ENCODE results near the gene NSDHL. TPM values are rescaled to one million over a fixed set of nuclear protein-coding genes. Genes with fewer than 3 reads are reported as not detected.

Gene NSDHL
- total and polyA plus RNA-seq, 2 of the 4 experiments (the other 2 are of a cell fraction), result 22.8 to 26.0 TPM

DNA sequence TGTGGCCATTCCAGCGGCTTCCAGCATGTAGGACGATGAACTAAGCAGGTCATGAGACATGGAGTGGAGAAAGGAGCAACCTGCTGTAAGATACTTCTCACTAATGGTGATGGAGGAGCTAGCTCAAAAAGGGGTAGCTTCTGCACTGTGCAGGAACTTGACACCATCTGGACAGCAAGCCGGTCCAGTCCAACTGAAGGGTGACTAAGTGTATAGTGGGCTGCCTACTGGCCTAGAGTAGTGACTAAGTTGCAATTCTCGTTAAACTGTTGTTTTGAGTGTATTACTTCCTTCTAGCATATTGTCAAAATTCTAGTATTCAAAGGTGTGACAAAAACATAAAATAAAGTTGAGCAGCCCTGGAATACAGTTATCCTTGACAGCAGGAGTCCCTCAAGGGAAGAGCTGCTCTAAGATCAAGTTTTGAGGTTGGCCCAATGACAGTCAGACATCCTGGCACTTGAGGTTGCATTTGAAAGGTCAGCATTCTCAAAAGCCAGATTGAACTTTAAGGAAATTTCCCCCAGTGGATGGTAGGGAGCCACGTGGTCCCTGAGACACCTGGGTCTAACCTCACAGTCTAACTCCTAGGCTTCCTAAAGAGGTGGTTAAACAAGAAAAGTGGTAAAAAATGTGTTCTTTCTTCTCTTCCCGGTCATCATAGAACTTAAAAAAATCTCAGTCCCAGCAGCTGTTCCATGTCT, 8.3 kb upstream of the NSDHL start:
- peaks cover 4% of the 10 kb centered on the region; the same call in 1 of the 2 replicates for H3K4me1 ChIP-seq (ENCODE audit: control insufficient read depth, insufficient read depth, low read length)
- in situ Hi-C loops (cut with MboI; ENCODE audit: low sequenced_read_pairs), result loop anchor here (25.0 kb wide), 1 partner anchor 1660 kb away; no protein-coding TSS in a partner anchor
- dilution Hi-C loops (cut with HindIII; ENCODE audit: low sequenced_read_pairs, unreplicated experiment), result no loop called here
- intact Hi-C loops (cut with micrococcal nuclease), result no loop called here
- ATAC-seq (ENCODE audit: low read depth) (0 out of 2 replicates have a peak, but pooled peaks have one; percentile 24), DNase-seq (peak; percentile 48)
- no peak overlapping the region for H2AK5ac ChIP-seq (ENCODE audit: low read depth, low read length)
- WGBS, 2 experiments (ENCODE audit: extremely low coverage in 2 of 2, insufficient read length in 1 of 2), result 86% methylated on average over 1 of the region's 6 CpGs; no CpG with 5 or more reads in 1 of the 2 experiments
- H3K4me2 ChIP-seq (ENCODE audit: low read depth, low read length), result no peak overlapping the region
- H3K23ac ChIP-seq (ENCODE audit: low read depth, low read length), result no peak overlapping the region
- no peak overlapping the region for H2AFZ ChIP-seq (replicated peaks; ENCODE audit: low read length, poor library complexity)
- no peak overlapping the region for H3K56ac ChIP-seq (ENCODE audit: extremely low read depth, insufficient read depth, low read length)
- H3K4me3 ChIP-seq (ENCODE audit: insufficient read depth, low read depth, low read length), result no peak overlapping the region
- no peak overlapping the region for H3K27ac ChIP-seq (ENCODE audit: insufficient read depth, low read length)
- H3K9me3 ChIP-seq (ENCODE audit: control insufficient read depth, insufficient read depth, low read length), result no peaks in the 10 kb centered on the region
- H3K79me1 ChIP-seq (ENCODE audit: low read depth in 1 of 2, low read length in 2 of 2), result no peaks in the 10 kb centered on the region
- H3K18ac ChIP-seq (ENCODE audit: low read depth, low read length), result no peak overlapping the region
- ChIA-PET POLR2A (ENCODE audit: unreplicated experiment) (no interaction called here), CTCF (no interaction called here)
- no peak overlapping the region for H4K91ac ChIP-seq (ENCODE audit: insufficient read depth, low read depth, low read length)
- TF ChIP-seq RCOR1 (IDR thresholded peaks at IDR 0.05; ENCODE audit: insufficient replicate concordance, low read length) (no peak), SMC3 (IDR thresholded peaks at IDR 0.05; ENCODE audit: low read depth, low read length) (no peak), FOS (IDR thresholded peaks at IDR 0.05; ENCODE audit: low read depth, low read length) (no peak), POLR2A (IDR thresholded peaks at IDR 0.05; ENCODE audit: low read depth, low read length) (no peak), CEBPB (IDR thresholded peaks at IDR 0.05; ENCODE audit: low read depth, low read length) (no peak), MAZ (IDR thresholded peaks at IDR 0.05; ENCODE audit: borderline replicate concordance, low read depth, low read length) (no peak), NFE2L2 (IDR thresholded peaks at IDR 0.05; ENCODE audit: low read depth, low read length) (no peak), MAFK (IDR thresholded peaks at IDR 0.05; ENCODE audit: low read depth, low read length) (no peak), RAD21 (IDR thresholded peaks at IDR 0.05; ENCODE audit: low read length) (no peak), RFX5 (IDR thresholded peaks at IDR 0.05; ENCODE audit: low read depth, low read length) (no peak)
- TF ChIP-seq, protein P1, sequence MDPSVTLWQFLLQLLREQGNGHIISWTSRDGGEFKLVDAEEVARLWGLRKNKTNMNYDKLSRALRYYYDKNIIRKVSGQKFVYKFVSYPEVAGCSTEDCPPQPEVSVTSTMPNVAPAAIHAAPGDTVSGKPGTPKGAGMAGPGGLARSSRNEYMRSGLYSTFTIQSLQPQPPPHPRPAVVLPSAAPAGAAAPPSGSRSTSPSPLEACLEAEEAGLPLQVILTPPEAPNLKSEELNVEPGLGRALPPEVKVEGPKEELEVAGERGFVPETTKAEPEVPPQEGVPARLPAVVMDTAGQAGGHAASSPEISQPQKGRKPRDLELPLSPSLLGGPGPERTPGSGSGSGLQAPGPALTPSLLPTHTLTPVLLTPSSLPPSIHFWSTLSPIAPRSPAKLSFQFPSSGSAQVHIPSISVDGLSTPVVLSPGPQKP (IDR thresholded peaks at IDR 0.05; ENCODE audit: borderline replicate concordance, low read depth, low read length), result no peak
- TF ChIP-seq, protein P2, sequence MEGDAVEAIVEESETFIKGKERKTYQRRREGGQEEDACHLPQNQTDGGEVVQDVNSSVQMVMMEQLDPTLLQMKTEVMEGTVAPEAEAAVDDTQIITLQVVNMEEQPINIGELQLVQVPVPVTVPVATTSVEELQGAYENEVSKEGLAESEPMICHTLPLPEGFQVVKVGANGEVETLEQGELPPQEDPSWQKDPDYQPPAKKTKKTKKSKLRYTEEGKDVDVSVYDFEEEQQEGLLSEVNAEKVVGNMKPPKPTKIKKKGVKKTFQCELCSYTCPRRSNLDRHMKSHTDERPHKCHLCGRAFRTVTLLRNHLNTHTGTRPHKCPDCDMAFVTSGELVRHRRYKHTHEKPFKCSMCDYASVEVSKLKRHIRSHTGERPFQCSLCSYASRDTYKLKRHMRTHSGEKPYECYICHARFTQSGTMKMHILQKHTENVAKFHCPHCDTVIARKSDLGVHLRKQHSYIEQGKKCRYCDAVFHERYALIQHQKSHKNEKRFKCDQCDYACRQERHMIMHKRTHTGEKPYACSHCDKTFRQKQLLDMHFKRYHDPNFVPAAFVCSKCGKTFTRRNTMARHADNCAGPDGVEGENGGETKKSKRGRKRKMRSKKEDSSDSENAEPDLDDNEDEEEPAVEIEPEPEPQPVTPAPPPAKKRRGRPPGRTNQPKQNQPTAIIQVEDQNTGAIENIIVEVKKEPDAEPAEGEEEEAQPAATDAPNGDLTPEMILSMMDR (conservative IDR thresholded peaks at IDR 0.05; ENCODE audit: low read depth, low read length), result no peak
- no peak overlapping the region for H4K5ac ChIP-seq (ENCODE audit: low read depth, low read length)
- H3K14ac ChIP-seq (replicated peaks; ENCODE audit: low read depth, low read length), result no peak overlapping the region
- no peaks in the 10 kb centered on the region for H3K27me3 ChIP-seq (ENCODE audit: control insufficient read depth, insufficient read depth, low read length)
- 0 out of 4 replicates have a peak overlapping the region, but pooled peaks of 1 of the 2 experiments have one; percentile 42 for H4K8ac ChIP-seq (ENCODE audit: low read depth in 2 of 2, low read length in 2 of 2)
- BruUV-seq (replicated peaks), result no TSS peak
- no peak overlapping the region for H2BK5ac ChIP-seq (ENCODE audit: low read depth, low read length, poor library complexity, severe bottlenecking)
- no peak overlapping the region for H2BK20ac ChIP-seq (ENCODE audit: low read depth, low read length)
- no peaks in the 10 kb centered on the region for H4K20me1 ChIP-seq (ENCODE audit: insufficient read depth, low read length)
- H3K36me3 ChIP-seq (ENCODE audit: control insufficient read depth, insufficient read depth, low read length), result no peaks in the 10 kb centered on the region; the same call in 1 of the 2 replicates
- no peak overlapping the region for H3K4ac ChIP-seq (ENCODE audit: low read depth, low read length)
- H2AK9ac ChIP-seq (replicated peaks; ENCODE audit: low read depth, low read length, poor library complexity), result no peak overlapping the region
- H2BK15ac ChIP-seq (ENCODE audit: low read depth, low read length), result no peak overlapping the region
- H3K9ac ChIP-seq (ENCODE audit: low read depth, low read length), result no peak overlapping the region
- no peak overlapping the region for H2BK120ac ChIP-seq (ENCODE audit: low read depth, low read length)
- no peaks in the 10 kb centered on the region; the same call in 1 of the 2 replicates for H3K9me1 ChIP-seq (ENCODE audit: insufficient read depth, low read length)
